ENCODE results near the gene KPNA4. TPM values are rescaled to one million over a fixed set of nuclear protein-coding genes. Genes with fewer than 3 reads are reported as not detected.
A peak's percentile ranks its signal among the peaks of the same experiment; 100 is the strongest.

The KPNA4 gene
- total and polyA plus RNA-seq, 2 donors (not counting 3 experiments of a cell fraction or from before 2014, with no cell fraction given), result 12.2 to 70.1 TPM

DNA sequence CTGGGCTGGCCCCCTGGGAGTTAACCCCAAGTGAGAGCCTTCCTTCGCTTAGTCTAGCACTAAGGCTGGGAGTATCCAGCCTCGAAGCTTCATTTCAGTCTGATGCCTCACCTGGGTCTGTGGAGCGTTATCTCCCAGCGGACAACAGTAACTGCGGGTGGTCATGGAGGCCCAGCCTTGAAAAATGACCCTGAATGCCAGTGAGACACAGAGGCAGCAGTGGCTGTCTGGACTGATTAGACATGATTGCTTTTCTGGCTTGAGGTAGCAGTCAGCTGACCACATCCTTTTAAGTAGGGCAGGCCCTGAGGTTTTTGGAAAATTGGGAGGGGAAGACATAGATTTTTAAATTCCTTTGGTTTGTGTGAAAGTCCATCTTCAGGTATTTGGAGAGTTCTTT is 87.6 kb downstream of the KPNA4 start:
- Histone ChIP-seq H3K4me3 (replicated peaks in 1 of 3; ENCODE audit: insufficient read depth in 1 of 3, low read depth in 1 of 3, low read length in 3 of 3) (no peak overlapping the region), H3K9me1 (replicated peaks; ENCODE audit: control insufficient read depth, extremely low read depth, insufficient read depth, low read length) (no peaks in the 10 kb centered on the region), H2AFZ (ENCODE audit: low read depth, low read length) (no peak overlapping the region), H4K20me1 (replicated peaks; ENCODE audit: control insufficient read depth, extremely low read depth, insufficient read depth, low read length) (no peaks in the 10 kb centered on the region), H3K27ac (ENCODE audit: insufficient read depth, low read depth, low read length) (no peak overlapping the region), H3K27me3 (ENCODE audit: control insufficient read depth in 2 of 2, insufficient read depth in 2 of 2, low read length in 2 of 2) (peaks cover 16 to 20% of the 10 kb centered on the region in 2 experiments), H3K4me1 (ENCODE audit: control insufficient read depth, extremely low read depth, insufficient read depth, low read length) (no peaks in the 10 kb centered on the region), H3K9me3 (replicated peaks; ENCODE audit: control insufficient read depth, insufficient read depth, low read length) (no peaks in the 10 kb centered on the region), H3K9ac (replicated peaks; ENCODE audit: extremely low read depth, insufficient read depth, low read length) (no peak overlapping the region), H3K79me2 (ENCODE audit: control insufficient read depth, insufficient read depth, low read length) (no peaks in the 10 kb centered on the region), H3K36me3 (ENCODE audit: control insufficient read depth in 2 of 2, extremely low read depth in 1 of 2, insufficient read depth in 2 of 2, low read length in 2 of 2) (no peaks in the 10 kb centered on the region), H3K4me2 (ENCODE audit: insufficient read depth, low read length) (no peak overlapping the region)
- DNase-seq (ENCODE audit: low read depth, low spot score) (no peak), FAIRE-seq (no peak)
- TF ChIP-seq GATA2 (IDR thresholded peaks at IDR 0.05; ENCODE audit: insufficient read depth, insufficient read length, low read depth, low read length) (no peak), EZH2 (IDR thresholded peaks at IDR 0.05; ENCODE audit: borderline replicate concordance, low read depth, low read length, severe bottlenecking) (no peak), FOS (IDR thresholded peaks at IDR 0.05; ENCODE audit: borderline replicate concordance, insufficient read depth, low read length) (no peak), POLR2A (IDR thresholded peaks at IDR 0.05; ENCODE audit: low read depth, low read length) (no peak)
- BruUV-seq (replicated peaks), result no TSS peak
- intact Hi-C loops (cut with micrococcal nuclease), result no loop called here
- dilution Hi-C loops (cut with MboI; ENCODE audit: extremely low pct_ligation_motif_present, low sequenced_read_pairs), result no loop called here
- CTCF ChIA-PET, result interaction anchor here (0.8 to 3.6 kb wide), 3 partner anchors 10 to 16 kb away, joined by 3 to 11 read pairs (median 3); no protein-coding TSS in a partner anchor
- POLR2A ChIA-PET, result no interaction called here

GRCh38 chr3:160475884-160476283 is 89.5 kb downstream of the KPNA4 start:
- no peak overlapping the region for H3K4me2 ChIP-seq (ENCODE audit: insufficient read depth, low read length)
- no peaks in the 10 kb centered on the region for H3K79me2 ChIP-seq (ENCODE audit: control insufficient read depth, insufficient read depth, low read length)
- H4K20me1 ChIP-seq (replicated peaks; ENCODE audit: control insufficient read depth, extremely low read depth, insufficient read depth, low read length), result no peaks in the 10 kb centered on the region
- POLR2A ChIA-PET, result no interaction called here
- H3K4me1 ChIP-seq (ENCODE audit: control insufficient read depth, extremely low read depth, insufficient read depth, low read length), result no peaks in the 10 kb centered on the region
- no peaks in the 10 kb centered on the region for H3K9me3 ChIP-seq (replicated peaks; ENCODE audit: control insufficient read depth, insufficient read depth, low read length)
- intact Hi-C loops (cut with micrococcal nuclease), result no loop called here
- DNase-seq (ENCODE audit: low read depth, low spot score) (no peak), FAIRE-seq (peak; percentile 38)
- no peak overlapping the region for H3K27ac ChIP-seq (ENCODE audit: insufficient read depth, low read depth, low read length)
- no TSS peak for BruUV-seq (replicated peaks)
- H2AFZ ChIP-seq (ENCODE audit: low read depth, low read length), result no peak overlapping the region
- peaks cover 24 to 27% of the 10 kb centered on the region in 2 experiments for H3K27me3 ChIP-seq (ENCODE audit: control insufficient read depth in 2 of 2, insufficient read depth in 2 of 2, low read length in 2 of 2)
- no peaks in the 10 kb centered on the region for H3K9me1 ChIP-seq (replicated peaks; ENCODE audit: control insufficient read depth, extremely low read depth, insufficient read depth, low read length)
- dilution Hi-C loops (cut with MboI; ENCODE audit: extremely low pct_ligation_motif_present, low sequenced_read_pairs), result no loop called here
- no peak overlapping the region for H3K4me3 ChIP-seq (replicated peaks in 1 of 3; ENCODE audit: insufficient read depth in 1 of 3, low read depth in 1 of 3, low read length in 3 of 3)
- H3K36me3 ChIP-seq (ENCODE audit: control insufficient read depth in 2 of 2, extremely low read depth in 1 of 2, insufficient read depth in 2 of 2, low read length in 2 of 2), result no peaks in the 10 kb centered on the region
- no peak overlapping the region for H3K9ac ChIP-seq (replicated peaks; ENCODE audit: extremely low read depth, insufficient read depth, low read length)
- no peak for TF ChIP-seq EZH2 (IDR thresholded peaks at IDR 0.05; ENCODE audit: borderline replicate concordance, low read depth, low read length, severe bottlenecking)
- TF ChIP-seq, protein P1, sequence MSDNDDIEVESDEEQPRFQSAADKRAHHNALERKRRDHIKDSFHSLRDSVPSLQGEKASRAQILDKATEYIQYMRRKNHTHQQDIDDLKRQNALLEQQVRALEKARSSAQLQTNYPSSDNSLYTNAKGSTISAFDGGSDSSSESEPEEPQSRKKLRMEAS (IDR thresholded peaks at IDR 0.05; ENCODE audit: insufficient read depth, insufficient read length), result no peak
- no peak for TF ChIP-seq POLR2A (IDR thresholded peaks at IDR 0.05; ENCODE audit: low read depth, low read length)
- TF ChIP-seq FOS (IDR thresholded peaks at IDR 0.05; ENCODE audit: borderline replicate concordance, insufficient read depth, low read length), result no peak
- TF ChIP-seq MYC (IDR thresholded peaks at IDR 0.05; ENCODE audit: low read depth, low read length), result no peak
- no peak for TF ChIP-seq GATA2 (IDR thresholded peaks at IDR 0.05; ENCODE audit: insufficient read depth, insufficient read length, low read depth, low read length)
- TF ChIP-seq POLR2AphosphoS5 (IDR thresholded peaks at IDR 0.05; ENCODE audit: insufficient read depth, low read depth, low read length), result no peak
- no peak for TF ChIP-seq JUN (IDR thresholded peaks at IDR 0.05; ENCODE audit: borderline replicate concordance, insufficient read depth, insufficient read length, low read depth)
- TF ChIP-seq, protein P2, sequence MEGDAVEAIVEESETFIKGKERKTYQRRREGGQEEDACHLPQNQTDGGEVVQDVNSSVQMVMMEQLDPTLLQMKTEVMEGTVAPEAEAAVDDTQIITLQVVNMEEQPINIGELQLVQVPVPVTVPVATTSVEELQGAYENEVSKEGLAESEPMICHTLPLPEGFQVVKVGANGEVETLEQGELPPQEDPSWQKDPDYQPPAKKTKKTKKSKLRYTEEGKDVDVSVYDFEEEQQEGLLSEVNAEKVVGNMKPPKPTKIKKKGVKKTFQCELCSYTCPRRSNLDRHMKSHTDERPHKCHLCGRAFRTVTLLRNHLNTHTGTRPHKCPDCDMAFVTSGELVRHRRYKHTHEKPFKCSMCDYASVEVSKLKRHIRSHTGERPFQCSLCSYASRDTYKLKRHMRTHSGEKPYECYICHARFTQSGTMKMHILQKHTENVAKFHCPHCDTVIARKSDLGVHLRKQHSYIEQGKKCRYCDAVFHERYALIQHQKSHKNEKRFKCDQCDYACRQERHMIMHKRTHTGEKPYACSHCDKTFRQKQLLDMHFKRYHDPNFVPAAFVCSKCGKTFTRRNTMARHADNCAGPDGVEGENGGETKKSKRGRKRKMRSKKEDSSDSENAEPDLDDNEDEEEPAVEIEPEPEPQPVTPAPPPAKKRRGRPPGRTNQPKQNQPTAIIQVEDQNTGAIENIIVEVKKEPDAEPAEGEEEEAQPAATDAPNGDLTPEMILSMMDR (IDR thresholded peaks at IDR 0.05; ENCODE audit: extremely low read depth in 1 of 2, insufficient read depth in 1 of 2, low read depth in 1 of 2, low read length in 2 of 2), result no peak
- CTCF ChIA-PET, result interaction anchor here (1.5 kb wide), 1 partner anchor 9 kb away, joined by 3 read pairs; no protein-coding TSS in a partner anchor
